HL-60 (cell line): ENCODE data around the gene OSBPL5.
"Not testable (repeated sequence)": the region's sequence is repeated elsewhere in the genome, so short reads cannot be mapped to it uniquely, and the experiment has no call there.

ENCODE experiments used
- DNase-seq, 2 experiments: peaks; one replicate each; pipeline ENCODE4 v3.0.0-alpha.2; 2010 to 2020; ENCODE audit warnings: low read depth in 1 of 2, low spot score in 1 of 2
- H3K27ac ChIP-seq: fragments of 250-450 bp; sonication (Bioruptor Pico); replicated peaks from 2 replicates; pipeline ENCODE4 v1.5.1; 2020; ENCODE audit warnings: mild to moderate bottlenecking, moderate library complexity
- H3K27me3 ChIP-seq: fragments of 250-450 bp; sonication (Bioruptor Pico); 2 replicates; pipeline ENCODE4 v1.5.1; 2021; ENCODE audit warnings: mild to moderate bottlenecking, moderate library complexity; ENCODE audit not compliant: insufficient read depth, poor library complexity, severe bottlenecking
- H3K4me3 ChIP-seq: replicated peaks from 2 replicates; pipeline ENCODE4 v1.5.1; 2011; ENCODE audit warnings: mild to moderate bottlenecking, control low read depth, low read length; ENCODE audit not compliant: insufficient read depth
- GABPA ChIP-seq: IDR thresholded peaks from 2 replicates; pipeline ENCODE4 v1.6.1; 2012; ENCODE audit warnings: low read depth
- POLR2AphosphoS5 ChIP-seq: IDR thresholded peaks from 2 replicates; pipeline ENCODE4 v1.6.1; 2012; ENCODE audit warnings: low read depth
- SPI1 ChIP-seq: IDR thresholded peaks from 2 replicates; pipeline ENCODE4 v1.6.1; 2012; ENCODE audit warnings: low read depth, mild to moderate bottlenecking, borderline replicate concordance
- TF ChIP-seq, protein P1 (sequence below): IDR thresholded peaks from one replicate; pipeline ENCODE4 v1.5.1; 2011; ENCODE audit warnings: low read length, control low read depth, inconsistent platforms; ENCODE audit not compliant: insufficient read depth
- TF ChIP-seq, protein P2 (sequence below): IDR thresholded peaks from 2 replicates; pipeline ENCODE4 v1.6.1; 2012; ENCODE audit warnings: low read depth; ENCODE audit not compliant: insufficient replicate concordance

Gene OSBPL5

DNA sequence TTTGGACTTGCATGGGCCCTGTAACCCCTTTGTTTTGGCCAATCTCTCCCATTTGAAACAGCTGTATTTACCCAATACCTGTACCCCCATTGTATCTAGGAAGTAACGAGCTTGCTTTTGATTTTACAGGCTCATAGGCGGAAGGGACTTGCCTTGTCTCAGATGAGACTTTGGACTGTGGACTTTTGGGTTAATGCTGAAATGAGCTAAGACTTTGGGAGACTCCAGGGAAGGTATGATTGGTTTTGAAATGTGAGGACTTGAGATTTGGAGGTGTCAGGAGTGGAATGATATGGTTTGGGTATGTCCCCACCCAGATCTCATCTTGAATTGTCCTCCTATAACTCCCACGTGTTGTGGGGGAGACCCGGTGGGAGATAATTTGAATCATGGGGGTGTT, 101.7 kb downstream of the OSBPL5 start:
- not testable (repeated sequence) for H3K4me3 ChIP-seq, H3K27ac ChIP-seq, H3K27me3 ChIP-seq, DNase-seq

DNA sequence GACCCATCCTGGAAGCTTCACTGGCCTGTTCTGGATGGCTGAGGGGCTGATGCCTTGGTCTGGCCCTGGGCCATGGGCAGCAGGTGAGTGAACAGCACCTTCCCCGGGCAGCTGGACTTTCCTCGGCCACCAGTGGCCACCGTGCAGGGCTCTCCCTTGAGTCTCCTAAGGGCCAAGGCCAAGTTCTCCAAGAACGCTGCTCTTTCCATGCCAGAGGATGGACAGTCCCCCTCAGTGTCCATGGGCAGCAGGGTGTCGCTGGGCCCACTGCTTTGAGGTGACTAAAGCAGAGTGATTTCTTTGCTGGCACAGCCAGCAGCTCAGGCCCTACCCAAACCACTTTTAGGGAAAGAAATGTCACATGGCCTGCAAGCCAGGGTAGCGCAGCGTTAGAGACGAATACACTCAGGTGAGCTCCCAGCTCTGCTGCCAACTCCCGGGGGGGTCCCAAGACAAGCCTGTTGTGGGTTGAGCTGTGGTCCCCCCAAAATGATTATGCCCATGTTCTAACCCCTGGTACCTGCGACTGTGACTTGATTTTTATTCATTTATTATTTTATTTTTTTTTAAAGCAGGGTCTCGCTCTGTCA, 104.6 kb downstream of the OSBPL5 start:
- TF ChIP-seq, protein P1, sequence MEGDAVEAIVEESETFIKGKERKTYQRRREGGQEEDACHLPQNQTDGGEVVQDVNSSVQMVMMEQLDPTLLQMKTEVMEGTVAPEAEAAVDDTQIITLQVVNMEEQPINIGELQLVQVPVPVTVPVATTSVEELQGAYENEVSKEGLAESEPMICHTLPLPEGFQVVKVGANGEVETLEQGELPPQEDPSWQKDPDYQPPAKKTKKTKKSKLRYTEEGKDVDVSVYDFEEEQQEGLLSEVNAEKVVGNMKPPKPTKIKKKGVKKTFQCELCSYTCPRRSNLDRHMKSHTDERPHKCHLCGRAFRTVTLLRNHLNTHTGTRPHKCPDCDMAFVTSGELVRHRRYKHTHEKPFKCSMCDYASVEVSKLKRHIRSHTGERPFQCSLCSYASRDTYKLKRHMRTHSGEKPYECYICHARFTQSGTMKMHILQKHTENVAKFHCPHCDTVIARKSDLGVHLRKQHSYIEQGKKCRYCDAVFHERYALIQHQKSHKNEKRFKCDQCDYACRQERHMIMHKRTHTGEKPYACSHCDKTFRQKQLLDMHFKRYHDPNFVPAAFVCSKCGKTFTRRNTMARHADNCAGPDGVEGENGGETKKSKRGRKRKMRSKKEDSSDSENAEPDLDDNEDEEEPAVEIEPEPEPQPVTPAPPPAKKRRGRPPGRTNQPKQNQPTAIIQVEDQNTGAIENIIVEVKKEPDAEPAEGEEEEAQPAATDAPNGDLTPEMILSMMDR = no peak
- TF ChIP-seq, protein P2, sequence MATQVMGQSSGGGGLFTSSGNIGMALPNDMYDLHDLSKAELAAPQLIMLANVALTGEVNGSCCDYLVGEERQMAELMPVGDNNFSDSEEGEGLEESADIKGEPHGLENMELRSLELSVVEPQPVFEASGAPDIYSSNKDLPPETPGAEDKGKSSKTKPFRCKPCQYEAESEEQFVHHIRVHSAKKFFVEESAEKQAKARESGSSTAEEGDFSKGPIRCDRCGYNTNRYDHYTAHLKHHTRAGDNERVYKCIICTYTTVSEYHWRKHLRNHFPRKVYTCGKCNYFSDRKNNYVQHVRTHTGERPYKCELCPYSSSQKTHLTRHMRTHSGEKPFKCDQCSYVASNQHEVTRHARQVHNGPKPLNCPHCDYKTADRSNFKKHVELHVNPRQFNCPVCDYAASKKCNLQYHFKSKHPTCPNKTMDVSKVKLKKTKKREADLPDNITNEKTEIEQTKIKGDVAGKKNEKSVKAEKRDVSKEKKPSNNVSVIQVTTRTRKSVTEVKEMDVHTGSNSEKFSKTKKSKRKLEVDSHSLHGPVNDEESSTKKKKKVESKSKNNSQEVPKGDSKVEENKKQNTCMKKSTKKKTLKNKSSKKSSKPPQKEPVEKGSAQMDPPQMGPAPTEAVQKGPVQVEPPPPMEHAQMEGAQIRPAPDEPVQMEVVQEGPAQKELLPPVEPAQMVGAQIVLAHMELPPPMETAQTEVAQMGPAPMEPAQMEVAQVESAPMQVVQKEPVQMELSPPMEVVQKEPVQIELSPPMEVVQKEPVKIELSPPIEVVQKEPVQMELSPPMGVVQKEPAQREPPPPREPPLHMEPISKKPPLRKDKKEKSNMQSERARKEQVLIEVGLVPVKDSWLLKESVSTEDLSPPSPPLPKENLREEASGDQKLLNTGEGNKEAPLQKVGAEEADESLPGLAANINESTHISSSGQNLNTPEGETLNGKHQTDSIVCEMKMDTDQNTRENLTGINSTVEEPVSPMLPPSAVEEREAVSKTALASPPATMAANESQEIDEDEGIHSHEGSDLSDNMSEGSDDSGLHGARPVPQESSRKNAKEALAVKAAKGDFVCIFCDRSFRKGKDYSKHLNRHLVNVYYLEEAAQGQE = no peak
- TF ChIP-seq SPI1 = no peak
- TF ChIP-seq GABPA = no peak
- TF ChIP-seq POLR2AphosphoS5 = no peak
- H3K27ac ChIP-seq = no peak overlapping the region
- no peaks in the 10 kb centered on the region for H3K27me3 ChIP-seq
- H3K4me3 ChIP-seq = no peak overlapping the region
- no peak for DNase-seq

DNA sequence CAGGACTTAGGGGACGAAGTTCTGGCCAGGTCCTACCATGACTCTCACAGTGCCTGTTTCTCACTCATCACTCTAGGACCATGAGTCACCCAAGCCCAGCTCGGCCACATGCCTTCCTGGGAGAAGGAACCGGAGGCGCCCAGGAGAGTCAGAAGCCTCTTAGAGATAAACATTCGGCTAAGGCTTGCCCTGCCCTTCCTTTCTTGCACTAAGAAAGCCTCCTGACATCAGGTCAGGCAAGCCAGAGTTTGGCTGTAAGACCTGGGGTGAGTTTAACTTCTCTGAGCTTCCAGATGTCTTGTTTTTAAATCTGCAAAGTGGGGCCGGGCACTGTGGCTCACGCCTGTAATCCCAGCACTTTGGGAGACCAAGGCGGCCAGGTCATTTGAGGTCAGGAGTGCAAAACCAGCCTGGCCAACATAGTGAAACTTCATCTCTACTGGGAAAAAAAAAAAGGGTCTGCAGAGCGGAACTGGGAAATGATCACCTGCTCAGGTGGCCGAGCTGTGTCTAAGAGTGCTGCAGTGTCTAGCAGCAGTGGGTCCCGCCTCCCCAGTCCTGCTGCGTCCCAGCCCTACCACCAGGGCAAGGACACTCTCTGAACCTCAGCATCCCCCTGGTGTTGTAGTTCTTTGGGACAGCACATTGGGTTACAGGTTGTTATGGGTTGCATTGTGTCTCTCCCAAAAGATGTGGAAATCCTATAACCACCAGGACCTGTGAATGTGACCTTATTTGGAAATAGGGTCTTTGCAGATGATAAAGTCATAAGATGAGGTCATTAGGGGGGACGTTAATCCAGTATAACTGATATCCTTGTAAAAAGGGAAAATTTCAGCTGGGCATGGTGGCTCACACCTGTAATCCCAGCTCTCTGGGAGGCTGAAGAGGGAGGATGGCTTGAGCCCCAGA, 106.1 kb downstream of the OSBPL5 start:
- DNase-seq = no peak

More for the DNA sequence above, 106.1 kb downstream of the OSBPL5 start:
- Histone ChIP-seq H3K27ac (no peak overlapping the region), H3K27me3 (no peaks in the 10 kb centered on the region), H3K4me3 (no peak overlapping the region)
- TF ChIP-seq, protein P2 = no peak
- TF ChIP-seq, protein P1 = no peak
- no peak for TF ChIP-seq GABPA
- TF ChIP-seq POLR2AphosphoS5 = no peak
